ENCODE results near the gene SGIP1.

DNA sequence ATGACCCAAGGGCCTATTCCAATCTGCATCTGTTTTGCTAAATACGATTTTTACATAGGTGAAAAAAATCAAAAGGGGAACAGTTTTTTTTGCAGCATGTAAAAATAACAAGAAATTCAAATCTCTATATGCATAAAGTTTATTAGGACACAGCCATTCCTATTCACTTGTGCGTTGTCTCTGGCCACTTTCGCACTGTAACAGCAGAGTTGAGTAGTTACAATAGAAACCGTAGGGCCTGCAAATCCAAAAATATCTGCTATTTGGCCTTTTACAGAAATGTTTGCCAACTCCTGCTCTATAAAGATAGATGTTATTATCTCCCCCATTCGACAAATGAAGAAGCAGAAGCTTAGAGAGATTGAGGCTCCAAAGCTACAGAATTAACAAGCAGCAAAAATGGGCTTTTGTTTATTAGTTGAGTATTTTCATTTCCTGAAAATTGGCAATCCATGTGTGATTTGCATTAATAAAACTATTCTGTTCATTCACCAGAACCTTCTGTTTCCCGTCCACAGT is 223.8 kb downstream of the SGIP1 start:
- TF ChIP-seq POLR2AphosphoS5 (IDR thresholded peaks at IDR 0.05; ENCODE audit: borderline replicate concordance, low read depth, low read length), result no peak
- TF ChIP-seq EZH2 (IDR thresholded peaks at IDR 0.05), result no peak
- TF ChIP-seq FOXP2 (optimal IDR thresholded peaks at IDR 0.05; ENCODE audit: control extremely low read depth, extremely low read length, insufficient read depth), result no peak

Measured in SK-N-MC (cell line).